Ascending aorta (tissue), 2 donors: ENCODE data around the gene CIBAR2. TPM values are rescaled to one million over a fixed set of nuclear protein-coding genes. Genes with fewer than 3 reads are reported as not detected.

Experiments
- DNase-seq, 2 donors: peaks; one replicate each; pipeline ENCODE4 v3.0.0-alpha.2; 2019; ENCODE audit warnings: low spot score in 2 of 2
- H3K27ac ChIP-seq, 2 donors: fragments of 200-600 bp; sonication (generic); one replicate each; pipeline ENCODE4 v1.5.1; 2016 to 2017; ENCODE audit warnings: mild to moderate bottlenecking in 1 of 2
- H3K27me3 ChIP-seq: fragments of 200-600 bp; sonication (generic); one replicate; pipeline ENCODE4 v1.5.1; 2017
- H3K36me3 ChIP-seq, 2 donors: fragments of 200-600 bp; sonication (generic); one replicate each; pipeline ENCODE4 v1.5.1; 2016
- H3K4me1 ChIP-seq, 2 donors: fragments of 200-600 bp; sonication (generic); one replicate each; pipeline ENCODE4 v1.5.1; 2016 to 2017; ENCODE audit warnings: mild to moderate bottlenecking in 1 of 2
- H3K4me3 ChIP-seq, 2 donors: fragments of 200-600 bp; sonication (generic); one replicate each; pipeline ENCODE4 v1.5.1; 2016 to 2017; ENCODE audit warnings: mild to moderate bottlenecking in 1 of 2
- H3K9me3 ChIP-seq, 2 donors: fragments of 200-600 bp; sonication (generic); one replicate each; pipeline ENCODE4 v1.5.1; 2016
- intact Hi-C: fragments of 100-400 bp; cut with DNase I; formaldehyde crosslinking; loops from one replicate; pipeline ENCODE4 v1.15.1; 2023
- total RNA-seq: library from RNA; depleted of rRNA; stranded (reverse); fragments of >200 nt; gene quantifications from one replicate; pipeline ENCODE4 v1.1.0, GENCODE V29; 2016
- TF ChIP-seq, protein P1 (sequence below), 3 experiments: fragments of 200-600 bp in 2 of 3; fragments of 450-650 bp in 1 of 3; sonication (generic) in 2 of 3; IDR thresholded peaks; one replicate each; pipeline ENCODE4 v1.5.1; 2016 to 2019; ENCODE audit warnings: antibody characterized with exemption in 3 of 3, mild to moderate bottlenecking in 1 of 3, moderate library complexity in 1 of 3

Gene CIBAR2
- total RNA-seq, 1 donor from 2014 or later, result not detected

DNA sequence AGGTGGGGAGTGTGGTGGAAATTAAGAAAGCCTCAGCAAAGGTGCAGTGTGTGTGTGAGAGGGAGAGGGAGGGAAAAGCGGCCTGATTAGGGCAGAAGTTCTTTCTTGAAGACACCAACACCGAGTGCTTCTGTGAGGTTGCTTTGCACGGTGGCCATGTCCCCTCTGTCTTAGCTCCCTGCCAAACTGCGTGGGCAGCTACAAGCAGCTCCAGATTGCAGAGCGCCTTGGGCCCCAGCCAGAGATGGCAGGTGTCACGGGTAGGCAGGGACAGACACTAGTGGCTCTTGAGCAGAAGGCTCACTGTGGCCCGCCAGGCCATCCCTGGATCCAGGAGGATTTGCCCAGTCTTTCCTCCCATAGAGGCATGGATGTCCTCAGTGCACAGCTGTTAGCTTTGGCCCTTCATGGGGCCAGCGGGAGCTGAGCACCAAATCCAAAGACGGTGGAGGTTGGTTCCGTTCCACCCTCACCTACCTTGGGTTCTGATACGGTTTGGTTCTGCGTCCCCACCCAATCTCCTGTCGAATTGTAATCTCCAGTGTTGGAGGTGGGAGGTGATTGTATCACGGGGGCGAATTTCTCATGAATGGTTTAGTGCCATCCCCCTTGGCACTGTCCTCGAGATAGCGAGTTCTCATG is 63.2 kb downstream of the CIBAR2 start:
- intact Hi-C loops, result no loop called here
- TF ChIP-seq, protein P1, sequence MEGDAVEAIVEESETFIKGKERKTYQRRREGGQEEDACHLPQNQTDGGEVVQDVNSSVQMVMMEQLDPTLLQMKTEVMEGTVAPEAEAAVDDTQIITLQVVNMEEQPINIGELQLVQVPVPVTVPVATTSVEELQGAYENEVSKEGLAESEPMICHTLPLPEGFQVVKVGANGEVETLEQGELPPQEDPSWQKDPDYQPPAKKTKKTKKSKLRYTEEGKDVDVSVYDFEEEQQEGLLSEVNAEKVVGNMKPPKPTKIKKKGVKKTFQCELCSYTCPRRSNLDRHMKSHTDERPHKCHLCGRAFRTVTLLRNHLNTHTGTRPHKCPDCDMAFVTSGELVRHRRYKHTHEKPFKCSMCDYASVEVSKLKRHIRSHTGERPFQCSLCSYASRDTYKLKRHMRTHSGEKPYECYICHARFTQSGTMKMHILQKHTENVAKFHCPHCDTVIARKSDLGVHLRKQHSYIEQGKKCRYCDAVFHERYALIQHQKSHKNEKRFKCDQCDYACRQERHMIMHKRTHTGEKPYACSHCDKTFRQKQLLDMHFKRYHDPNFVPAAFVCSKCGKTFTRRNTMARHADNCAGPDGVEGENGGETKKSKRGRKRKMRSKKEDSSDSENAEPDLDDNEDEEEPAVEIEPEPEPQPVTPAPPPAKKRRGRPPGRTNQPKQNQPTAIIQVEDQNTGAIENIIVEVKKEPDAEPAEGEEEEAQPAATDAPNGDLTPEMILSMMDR (IDR thresholded peaks at IDR 0.05), result no peak
- DNase-seq, result no peak
- Histone ChIP-seq H3K9me3 (no peaks in the 10 kb centered on the region), H3K27me3 (no peaks in the 10 kb centered on the region), H3K4me3 (no peak overlapping the region), H3K36me3 (no peaks in the 10 kb centered on the region), H3K27ac (no peak overlapping the region), H3K4me1 (peaks cover 0 to 3% of the 10 kb centered on the region in 2 donors)

Other genes with a start within 250 kb of the CIBAR2 start
- gene ZDHHC7, start 100.9 kb downstream of the CIBAR2 start, total RNA-seq, result 70.7 TPM
- gene KIAA0513, start 84.7 kb downstream of the CIBAR2 start, total RNA-seq, result 131 TPM